A549 treated with AZD2906 at 1 μM for 4 hours (cell line): ENCODE measurements around the gene TFAP2A. TPM values are rescaled to one million over a fixed set of nuclear protein-coding genes. Genes with fewer than 3 reads are reported as not detected.

ENCODE experiments used
- total RNA-seq: library from RNA; stranded (reverse); fragments of 200-300 nt; extraction: Qiagen RNA extraction; gene quantifications from 5 replicates; pipeline ENCODE4 v1.2.3, GENCODE V29; 2022

The TFAP2A gene
- total RNA-seq = 6.3 to 11.4 TPM (median 8.4 TPM) in 5 replicates

DNA sequence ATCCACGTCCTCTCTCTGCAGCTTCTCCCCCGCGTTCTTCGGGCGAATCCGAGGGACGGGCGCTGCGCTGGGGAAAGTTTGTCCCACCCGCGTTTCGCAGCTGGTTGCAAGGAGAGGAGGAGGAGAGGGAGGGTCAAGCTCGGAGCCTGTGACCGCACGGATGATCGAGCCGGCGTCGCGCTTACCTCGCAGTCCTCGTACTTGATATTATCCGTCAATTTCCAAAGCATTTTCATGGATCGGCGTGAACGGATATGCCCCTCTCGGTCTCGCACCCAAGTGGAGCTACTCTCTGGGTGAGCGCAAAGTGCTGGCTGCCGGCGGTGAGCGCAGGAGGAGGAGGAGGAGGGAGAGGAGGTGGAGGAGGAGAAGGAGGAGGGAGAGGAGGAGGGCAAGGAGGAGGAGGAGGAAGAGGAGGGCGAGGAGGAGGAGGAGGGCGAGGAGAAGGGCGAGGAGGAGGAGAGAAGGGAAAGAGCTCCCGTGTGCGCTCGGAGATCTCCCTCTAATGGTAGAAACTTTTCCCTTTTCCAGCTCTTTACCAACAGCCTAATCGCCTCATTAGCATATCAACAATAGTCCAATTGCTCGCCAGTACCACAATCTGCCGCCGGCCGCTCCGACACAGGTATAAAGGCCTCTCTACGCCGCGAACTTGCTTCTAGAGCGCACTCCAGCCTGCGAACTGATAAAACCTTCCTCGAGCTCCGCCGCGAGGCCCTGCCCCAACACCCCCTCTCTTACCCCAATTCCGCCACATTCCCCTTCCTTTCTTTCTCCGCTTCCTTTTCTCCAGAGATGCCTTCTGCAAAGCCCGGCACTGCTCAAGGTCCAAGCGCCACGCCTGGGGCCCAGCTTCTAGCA, at the start of gene TFAP2A:
Gene TFAP2A, minus strand, starts transcription at position 319 of the 861 bp plus-strand sequence. Its CDS starts 83 bp downstream, at position 236.

Other genes with a start within 250 kb of the TFAP2A start
- 3.7 to 6.7 TPM (median 4.1 TPM) in 5 replicates for gene GCNT2, start 106.3 kb upstream of the TFAP2A start, total RNA-seq